SK-N-SH (cell line): ENCODE results near the gene CEBPA. TPM values are rescaled to one million over a fixed set of nuclear protein-coding genes. Genes with fewer than 3 reads are reported as not detected.

Source experiments
- CTCF ChIA-PET: fragments of 300-600, 350-600 bp; formaldehyde crosslinking; extraction: SDS; loops from one replicate; lab custom pipeline; 2021; lab: Yijun Ruan, JAX
- POLR2A ChIA-PET: fragments of 350-600 bp; sonication (Branson Sonifier 250); formaldehyde crosslinking; extraction: SDS; loops from one replicate; lab custom pipeline; 2020; ENCODE audit warnings: antibody characterized with exemption, inconsistent platforms; lab: Yijun Ruan, JAX
- DNase-seq: peaks from one replicate; pipeline ENCODE4 v3.0.0; 2012
- H2AFZ ChIP-seq: fragments of 200-600 bp; sonication (generic); 2 replicates; pipeline ENCODE4 v1.8.1; 2016; ENCODE audit warnings: antibody characterized with exemption, mild to moderate bottlenecking, low read depth
- H3F3A ChIP-seq: fragments of 200-600 bp; sonication (generic); replicated peaks from 2 replicates; pipeline ENCODE3; 2016; ENCODE audit warnings: antibody characterized with exemption, mild to moderate bottlenecking; ENCODE audit not compliant: insufficient read depth
- H3K27ac ChIP-seq, 2 experiments: fragments of 200-500 bp in 1 of 2; fragments of 200-600 bp in 1 of 2; sonication (Bioruptor generic) in 1 of 2; sonication (generic), shearing (Covaris generic) in 1 of 2; 2 replicates each; pipeline versions ENCODE4 v1.5.1 to v1.6.1; 2014 to 2016; ENCODE audit warnings: low read depth in 2 of 2, inconsistent platforms in 1 of 2, low read length in 1 of 2, mild to moderate bottlenecking in 1 of 2, mixed read lengths in 1 of 2
- H3K27me3 ChIP-seq: fragments of 200-600 bp; sonication (generic), shearing (Covaris generic); 2 replicates; pipeline ENCODE4 v1.6.1; 2016; ENCODE audit warnings: mixed run types; ENCODE audit not compliant: insufficient read depth
- H3K36me3 ChIP-seq, 2 experiments: fragments of 200-500 bp in 1 of 2; fragments of 200-600 bp in 1 of 2; sonication (Bioruptor generic) in 1 of 2; sonication (generic) in 1 of 2; replicated peaks in 1 of 2; 2 replicates each; pipeline versions ENCODE3 to v1.5.1; 2014 to 2016; ENCODE audit warnings: low read length in 1 of 2, mild to moderate bottlenecking in 1 of 2; ENCODE audit not compliant: insufficient read depth in 2 of 2, control insufficient read depth in 1 of 2
- H3K4me1 ChIP-seq, 2 experiments: fragments of 200-500 bp in 1 of 2; fragments of 200-600 bp in 1 of 2; sonication (Bioruptor generic) in 1 of 2; sonication (generic), shearing (Covaris generic) in 1 of 2; 2 replicates each; pipeline versions ENCODE4 v1.5.1 to v1.6.1; 2014 to 2016; ENCODE audit warnings: low read depth in 1 of 2, low read length in 1 of 2, mixed run types in 1 of 2; ENCODE audit not compliant: insufficient read depth in 2 of 2, control insufficient read depth in 1 of 2
- H3K4me2 ChIP-seq: fragments of 200-600 bp; sonication (generic), shearing (Covaris generic); 2 replicates; pipeline ENCODE4 v1.6.1; 2017; ENCODE audit warnings: mixed run types
- H3K4me3 ChIP-seq, 2 experiments: fragments of 200-500 bp in 1 of 2; fragments of 200-600 bp in 1 of 2; sonication (Bioruptor generic) in 1 of 2; sonication (generic), shearing (Covaris generic) in 1 of 2; 2 replicates each; pipeline versions ENCODE4 v1.5.1 to v1.8.1; 2014 to 2016; ENCODE audit warnings: low read depth in 2 of 2, inconsistent platforms in 1 of 2, low read length in 1 of 2, mild to moderate bottlenecking in 1 of 2, mixed read lengths in 1 of 2, moderate library complexity in 1 of 2
- H3K79me2 ChIP-seq: fragments of 200-600 bp; sonication (generic); 2 replicates; pipeline ENCODE4 v1.8.1; 2017; ENCODE audit warnings: mild to moderate bottlenecking; ENCODE audit not compliant: insufficient read depth
- H3K9ac ChIP-seq: fragments of 200-600 bp; sonication (generic); 2 replicates; pipeline ENCODE4 v1.6.1; 2017; ENCODE audit warnings: mixed run types
- H3K9me2 ChIP-seq: fragments of 200-600 bp; sonication (generic); 2 replicates; pipeline ENCODE4 v1.6.1; 2017; ENCODE audit warnings: mixed run types
- H3K9me3 ChIP-seq: fragments of 200-600 bp; sonication (generic); 2 replicates; pipeline ENCODE4 v1.6.1; 2017; ENCODE audit warnings: mixed run types, mild to moderate bottlenecking, moderate library complexity
- H4K20me1 ChIP-seq: fragments of 200-600 bp; sonication (generic); 2 replicates; pipeline ENCODE4 v1.6.1; 2017; ENCODE audit warnings: mild to moderate bottlenecking, mixed run types; ENCODE audit not compliant: insufficient read depth
- ELF1 ChIP-seq: IDR thresholded peaks from 2 replicates; pipeline ENCODE4 v1.4.0; 2012
- IRF3 ChIP-seq: fragments of 150-350 bp; IDR thresholded peaks from 2 replicates; pipeline ENCODE4 v1.6.1; 2016; ENCODE audit warnings: mild to moderate bottlenecking, low read depth, low read length
- JUND ChIP-seq: IDR thresholded peaks from 2 replicates; pipeline ENCODE4 v1.4.0; 2012
- NRF1 ChIP-seq: IDR thresholded peaks from 2 replicates; pipeline ENCODE4 v1.6.1; 2012; ENCODE audit warnings: low read depth, mild to moderate bottlenecking, low read length
- REST ChIP-seq: IDR thresholded peaks from 2 replicates; pipeline ENCODE4 v1.6.1; 2012; ENCODE audit warnings: mild to moderate bottlenecking, low read depth, low read length, moderate library complexity
- SIN3A ChIP-seq: IDR thresholded peaks from 2 replicates; pipeline ENCODE4 v1.6.1; 2012; ENCODE audit warnings: low read depth, mild to moderate bottlenecking, low read length, moderate library complexity, borderline replicate concordance
- SMC3 ChIP-seq: IDR thresholded peaks from 2 replicates; pipeline ENCODE4 v1.6.1; 2012; ENCODE audit warnings: low read depth, low read length, improper control_type of control experiment
- TAF1 ChIP-seq: IDR thresholded peaks from 2 replicates; pipeline ENCODE4 v1.6.1; 2012; ENCODE audit warnings: low read depth, mild to moderate bottlenecking, low read length, moderate library complexity, borderline replicate concordance
- YY1 ChIP-seq: IDR thresholded peaks from 2 replicates; pipeline ENCODE4 v1.4.0; 2012; ENCODE audit warnings: low read depth, mild to moderate bottlenecking
- ZBTB33 ChIP-seq: IDR thresholded peaks from 2 replicates; pipeline ENCODE4 v1.4.0; 2012; ENCODE audit warnings: low read depth, borderline replicate concordance
- WGBS: methylation state at CpG from one replicate; pipeline ENCODE4 v1.1.6; 2017; ENCODE audit warnings: low lambda C conversion rate; 5-methylcytosine and 5-hydroxymethylcytosine counted together
- polyA plus RNA-seq, 3 experiments: library from polyadenylated mRNA; depleted of rRNA; stranded (reverse); fragments of >200 nt; gene quantifications; 2 replicates each; pipeline ENCODE4 v1.2.3, GENCODE V29; 2012

Gene CEBPA
- polyA plus RNA-seq, 1 of the 3 experiments (the other 2 are of a cell fraction), result 0.15 TPM

GRCh38 chr19:33263325-33264023 is 38.9 kb downstream of the CEBPA start:
- no peaks in the 10 kb centered on the region for H3K9me2 ChIP-seq
- peaks cover 0 to 12% of the 10 kb centered on the region in 2 experiments; a peak in 1 of 4 replicates for H3K4me1 ChIP-seq
- no peak for DNase-seq
- no peak overlapping the region for H2AFZ ChIP-seq
- no peaks in the 10 kb centered on the region for H3F3A ChIP-seq
- H3K27ac ChIP-seq, result no peak overlapping the region
- no peaks in the 10 kb centered on the region for H4K20me1 ChIP-seq
- H3K9me3 ChIP-seq, result no peaks in the 10 kb centered on the region
- no peak for TF ChIP-seq YY1
- no peak for TF ChIP-seq ELF1
- no peak for TF ChIP-seq ZBTB33
- no peak for TF ChIP-seq SMC3
- TF ChIP-seq NRF1, result no peak
- TF ChIP-seq IRF3, result no peak
- no peak for TF ChIP-seq TAF1
- TF ChIP-seq REST, result no peak
- TF ChIP-seq SIN3A, result no peak
- no peak for TF ChIP-seq JUND
- POLR2A ChIA-PET, result no interaction called here
- H3K27me3 ChIP-seq, result no peaks in the 10 kb centered on the region
- no peak overlapping the region for H3K4me3 ChIP-seq
- no peaks in the 10 kb centered on the region for H3K36me3 ChIP-seq
- H3K4me2 ChIP-seq, result no peak overlapping the region
- no peak overlapping the region for H3K9ac ChIP-seq
- no peaks in the 10 kb centered on the region for H3K79me2 ChIP-seq
- CTCF ChIA-PET, result interaction anchor here (1.2 kb wide), 1 partner anchor 508 kb away, joined by 3 read pairs; no protein-coding TSS in a partner anchor
- 71% methylated on average over 23 of the region's 25 CpGs for WGBS
